HepG2 (cell line): ENCODE results near the gene ZNF813. TPM values are rescaled to one million over a fixed set of nuclear protein-coding genes. Genes with fewer than 3 reads are reported as not detected.

ENCODE experiments used
- CHD4 ChIP-seq: fragments of 200-600 bp; sonication (generic); IDR thresholded peaks from 2 replicates; pipeline ENCODE4 v1.7.0; 2017; ENCODE audit warnings: mild to moderate bottlenecking, low read length, borderline replicate concordance
- ELF1 ChIP-seq: sonication (generic); formaldehyde crosslinking; IDR thresholded peaks from 2 replicates; pipeline ENCODE4 v1.4.0; 2020; ENCODE audit warnings: missing genetic modification reagents
- HDAC1 ChIP-seq: sonication (generic); formaldehyde crosslinking; IDR thresholded peaks from 2 replicates; pipeline ENCODE4 v1.5.1; 2020; ENCODE audit warnings: mild to moderate bottlenecking, missing genetic modification reagents
- JUN ChIP-seq: sonication (generic); formaldehyde crosslinking; IDR thresholded peaks from 2 replicates; pipeline ENCODE4 v1.4.0; 2020; ENCODE audit warnings: mild to moderate bottlenecking, missing genetic modification reagents
- KAT7 ChIP-seq: IDR thresholded peaks from 2 replicates; pipeline ENCODE4 v1.6.1; 2018; ENCODE audit warnings: borderline replicate concordance, missing compliant biosample characterization
- MTA3 ChIP-seq: sonication (generic); formaldehyde crosslinking; IDR thresholded peaks from 2 replicates; pipeline ENCODE4 v1.4.0; 2020; ENCODE audit warnings: missing genetic modification reagents
- MYNN ChIP-seq: sonication (generic); formaldehyde crosslinking; IDR thresholded peaks from 2 replicates; pipeline ENCODE4 v1.4.0; 2020; ENCODE audit warnings: mild to moderate bottlenecking, low read depth, missing genetic modification reagents
- NFRKB ChIP-seq: fragments of 450-650 bp; IDR thresholded peaks from 2 replicates; pipeline ENCODE4 v1.6.1; 2017
- PLSCR1 ChIP-seq: sonication (generic); formaldehyde crosslinking; IDR thresholded peaks from 2 replicates; pipeline ENCODE4 v1.5.0; 2020; ENCODE audit warnings: missing genetic modification reagents, mild to moderate bottlenecking, borderline replicate concordance
- PRDM15 ChIP-seq: sonication (generic); formaldehyde crosslinking; IDR thresholded peaks from 2 replicates; pipeline ENCODE4 v1.4.0; 2020; ENCODE audit warnings: missing genetic modification reagents
- RELA ChIP-seq: sonication (generic); formaldehyde crosslinking; IDR thresholded peaks from 2 replicates; pipeline ENCODE4 v1.4.0; 2020; ENCODE audit warnings: missing genetic modification reagents
- SMC3 ChIP-seq: IDR thresholded peaks from 2 replicates; pipeline ENCODE4 v1.6.1; 2011; ENCODE audit warnings: low read length, improper control_type of control experiment
- SP1 ChIP-seq, 2 experiments: fragments of 450-650 bp in 1 of 2; sonication (generic) in 1 of 2; formaldehyde crosslinking in 1 of 2; IDR thresholded peaks; 2 replicates each; pipeline versions ENCODE4 v1.4.0 to v1.6.1; 2016 to 2020; ENCODE audit warnings: missing genetic modification reagents in 1 of 2
- THAP11 ChIP-seq: IDR thresholded peaks from 2 replicates; pipeline ENCODE4 v1.6.1; 2016; ENCODE audit warnings: missing biosample characterization, missing genetic modification reagents
- TIGD3 ChIP-seq: sonication (generic); formaldehyde crosslinking; IDR thresholded peaks from 2 replicates; pipeline ENCODE4 v1.5.1; 2020; ENCODE audit warnings: mild to moderate bottlenecking, missing genetic modification reagents, borderline replicate concordance
- TP53 ChIP-seq: sonication (generic); formaldehyde crosslinking; conservative IDR thresholded peaks from 2 replicates; pipeline ENCODE4 v1.4.0; 2020; ENCODE audit warnings: missing genetic modification reagents
- ZFAT ChIP-seq: sonication (generic); formaldehyde crosslinking; conservative IDR thresholded peaks from 2 replicates; pipeline ENCODE4 v1.8.1; 2023; ENCODE audit warnings: missing genetic modification reagents, inconsistent platforms
- ZFX ChIP-seq: sonication (generic); formaldehyde crosslinking; IDR thresholded peaks from 2 replicates; pipeline ENCODE4 v1.4.0; 2020; ENCODE audit warnings: mild to moderate bottlenecking, low read depth, missing genetic modification reagents, moderate library complexity
- ZNF12 ChIP-seq: sonication (generic); formaldehyde crosslinking; IDR thresholded peaks from 2 replicates; pipeline ENCODE4 v1.5.0; 2020; ENCODE audit warnings: missing genetic modification reagents
- ZNF274 ChIP-seq: sonication (generic); formaldehyde crosslinking; IDR thresholded peaks from 2 replicates; pipeline ENCODE4 v1.5.1; 2020; ENCODE audit warnings: mild to moderate bottlenecking, missing genetic modification reagents
- ZNF33B ChIP-seq: sonication (generic); formaldehyde crosslinking; IDR thresholded peaks from 2 replicates; pipeline ENCODE4 v1.5.1; 2020; ENCODE audit warnings: mild to moderate bottlenecking, missing genetic modification reagents
- ZNF550 ChIP-seq: sonication (generic); formaldehyde crosslinking; IDR thresholded peaks from 2 replicates; pipeline ENCODE4 v1.4.0; 2020; ENCODE audit warnings: mild to moderate bottlenecking, missing genetic modification reagents, borderline replicate concordance
- ZNF605 ChIP-seq: sonication (generic); formaldehyde crosslinking; IDR thresholded peaks from 2 replicates; pipeline ENCODE4 v1.8.0; 2022; ENCODE audit warnings: mild to moderate bottlenecking, missing genetic modification reagents
- ZNF660 ChIP-seq: sonication (generic); formaldehyde crosslinking; IDR thresholded peaks from 2 replicates; pipeline ENCODE4 v1.5.1; 2020; ENCODE audit warnings: mild to moderate bottlenecking, low read depth, missing genetic modification reagents, borderline replicate concordance
- ZSCAN31 ChIP-seq: sonication (generic); formaldehyde crosslinking; IDR thresholded peaks from 2 replicates; pipeline ENCODE4 v1.5.0; 2020; ENCODE audit warnings: low read depth, mild to moderate bottlenecking, missing genetic modification reagents
- polyA plus RNA-seq, 8 experiments: library from polyadenylated mRNA; depleted of rRNA in 3 of 8; stranded (reverse) in 7 of 8; unstranded in 1 of 8; fragments of >200 nt; fragmentation: Illumina TruSeq in 4 of 8; extraction: Trizol in 4 of 8; gene quantifications; 2 replicates each; pipeline versions ENCODE4 v1.2.1 to v1.2.3, GENCODE V29; 2011 to 2016; ENCODE audit warnings: low read depth in 4 of 8, missing spikeins in 1 of 8, mixed read lengths in 1 of 8; ENCODE audit not compliant: insufficient read depth in 1 of 8
- total RNA-seq, 5 experiments: library from RNA; depleted of rRNA; stranded (reverse); fragments of >200 nt; fragmentation: Illumina TruSeq; extraction: Trizol; gene quantifications; 2 replicates each; pipeline ENCODE4 v1.2.3, GENCODE V29; 2016; ENCODE audit warnings: low read depth in 1 of 5

The ZNF813 gene
- total and polyA plus RNA-seq, 2 of the 13 experiments (the other 11 are each of a cell fraction or from before 2014, with no cell fraction given), result 2.1 to 8.9 TPM

GRCh38 chr19:53467485-53468262 lies at the start of gene ZNF813 (continued):
- TF ChIP-seq CHD4, result no peak
- 0 out of 2 replicates have a peak, but pooled peaks have one; percentile 55 for TF ChIP-seq RELA (CRISPR knock-in tag)
- TF ChIP-seq ZNF605 (CRISPR knock-in tag), result 0 out of 2 replicates have a peak, but pooled peaks have one; percentile 29
- no peak for TF ChIP-seq ZNF33B (CRISPR knock-in tag)
- TF ChIP-seq PLSCR1 (CRISPR knock-in tag), result no peak
- no peak for TF ChIP-seq TIGD3
- TF ChIP-seq KAT7 (CRISPR knock-in tag), result peak; percentile 51; the same call in 1 of the 2 replicates
- TF ChIP-seq ZSCAN31 (CRISPR knock-in tag), result no peak
- peak; percentile 97 for TF ChIP-seq ZFAT (CRISPR knock-in tag)
- no peak for TF ChIP-seq TP53 (CRISPR knock-in tag)
- TF ChIP-seq MTA3 (CRISPR knock-in tag), result no peak
- TF ChIP-seq ELF1, result peak; percentile 95
- no peak for TF ChIP-seq MYNN
- peak; percentile 55; the same call in 1 of the 2 replicates for TF ChIP-seq THAP11 (CRISPR knock-in tag)
- TF ChIP-seq ZNF274 (CRISPR knock-in tag), result no peak
- TF ChIP-seq SMC3, result no peak
- no peak for TF ChIP-seq JUN
- TF ChIP-seq ZNF12 (CRISPR knock-in tag), result 0 out of 2 replicates have a peak, but pooled peaks have one; percentile 15
- TF ChIP-seq NFRKB, result no peak
- TF ChIP-seq PRDM15, result peak; percentile 97
- peak; percentile 62; the same call in 1 of the 2 replicates for TF ChIP-seq HDAC1 (CRISPR knock-in tag)
- TF ChIP-seq ZNF660 (CRISPR knock-in tag), result no peak
- no peak for TF ChIP-seq SP1 (IDR thresholded peaks at IDR 0.05)
- peak; percentile 86 for TF ChIP-seq SP1 (CRISPR knock-in tag; IDR thresholded peaks at IDR 0.05)
- peak; percentile 72; the same call in 1 of the 2 replicates for TF ChIP-seq ZFX (CRISPR knock-in tag)
- TF ChIP-seq ZNF550 (CRISPR knock-in tag), result no peak
